Glutamatergic neuron (in vitro differentiated cells): ENCODE results near the gene MCTS1. TPM values are rescaled to one million over a fixed set of nuclear protein-coding genes. Genes with fewer than 3 reads are reported as not detected.
"Not testable (repeated sequence)": the region's sequence is repeated elsewhere in the genome, so short reads cannot be mapped to it uniquely, and the experiment has no call there.

Experiments used
- DNase-seq: peaks from one replicate; pipeline ENCODE4 v3.0.0; 2022
- H3K27ac Mint-ChIP-seq: one replicate; pipeline ENCODE4 v1.8.0; 2020; ENCODE audit warnings: mild to moderate bottlenecking, mixed read lengths, inconsistent platforms; ENCODE audit not compliant: unreplicated experiment
- H3K27me3 Mint-ChIP-seq: one replicate; pipeline ENCODE4 v1.8.0; 2020; ENCODE audit warnings: mild to moderate bottlenecking, moderate library complexity, mixed read lengths, inconsistent platforms; ENCODE audit not compliant: unreplicated experiment
- H3K36me3 Mint-ChIP-seq: one replicate; pipeline ENCODE4 v1.8.0; 2020; ENCODE audit warnings: mild to moderate bottlenecking, mixed read lengths, inconsistent platforms; ENCODE audit not compliant: unreplicated experiment
- H3K4me1 Mint-ChIP-seq: one replicate; pipeline ENCODE4 v1.8.0; 2020; ENCODE audit warnings: mild to moderate bottlenecking, low read depth, mixed read lengths, inconsistent platforms; ENCODE audit not compliant: unreplicated experiment
- H3K4me3 Mint-ChIP-seq: one replicate; pipeline ENCODE4 v1.8.0; 2020; ENCODE audit warnings: mild to moderate bottlenecking, mixed read lengths, inconsistent platforms; ENCODE audit not compliant: unreplicated experiment
- H3K9me3 Mint-ChIP-seq: one replicate; pipeline ENCODE4 v1.8.0; 2020; ENCODE audit warnings: mild to moderate bottlenecking, moderate library complexity, mixed read lengths, inconsistent platforms; ENCODE audit not compliant: unreplicated experiment
- total RNA-seq: library from RNA; stranded (reverse); fragmentation: NEBNext Ultra II Directional; extraction: Animal tissue kit (Norgen Biotek cat#: 25700); gene quantifications from one replicate; pipeline ENCODE4 v1.2.1, GENCODE V29; 2021; ENCODE audit not compliant: unreplicated experiment
- TF ChIP-seq, protein P1 (sequence below): fragments of 200-600 bp; sonication (generic); IDR thresholded peaks from one replicate; pipeline ENCODE4 v1.5.0; 2021; ENCODE audit not compliant: partially characterized antibody, unreplicated experiment

Gene MCTS1
- total RNA-seq, 1 donor from 2014 or later: 54.9 TPM

DNA sequence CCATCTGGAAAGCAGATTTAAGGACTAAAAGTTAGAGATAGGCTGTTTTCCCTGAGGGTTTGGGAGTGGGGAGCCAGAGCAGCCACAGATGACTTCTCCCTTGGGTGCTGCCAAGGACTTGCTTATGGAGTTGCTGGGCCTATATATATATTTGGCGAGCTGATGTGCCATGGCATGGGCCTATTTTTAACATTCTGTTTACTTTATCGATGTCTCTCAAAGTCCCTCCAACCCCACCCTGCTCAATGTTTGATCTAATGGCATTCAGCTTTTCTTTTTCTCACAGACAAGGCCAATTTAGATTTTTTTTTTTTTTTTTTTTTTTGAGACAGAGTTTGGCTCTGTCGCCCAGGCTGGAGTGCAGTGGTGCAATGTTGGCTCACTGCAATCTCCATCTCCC, 37.1 kb upstream of the MCTS1 start:
- Mint-ChIP-seq H3K4me3 (no peak overlapping the region), H3K4me1 (no peaks in the 10 kb centered on the region), H3K27ac (no peak overlapping the region), H3K9me3 (no peaks in the 10 kb centered on the region), H3K27me3 (peaks cover 4% of the 10 kb centered on the region), H3K36me3 (no peaks in the 10 kb centered on the region)
- DNase-seq: no peak
- TF ChIP-seq, protein P1, sequence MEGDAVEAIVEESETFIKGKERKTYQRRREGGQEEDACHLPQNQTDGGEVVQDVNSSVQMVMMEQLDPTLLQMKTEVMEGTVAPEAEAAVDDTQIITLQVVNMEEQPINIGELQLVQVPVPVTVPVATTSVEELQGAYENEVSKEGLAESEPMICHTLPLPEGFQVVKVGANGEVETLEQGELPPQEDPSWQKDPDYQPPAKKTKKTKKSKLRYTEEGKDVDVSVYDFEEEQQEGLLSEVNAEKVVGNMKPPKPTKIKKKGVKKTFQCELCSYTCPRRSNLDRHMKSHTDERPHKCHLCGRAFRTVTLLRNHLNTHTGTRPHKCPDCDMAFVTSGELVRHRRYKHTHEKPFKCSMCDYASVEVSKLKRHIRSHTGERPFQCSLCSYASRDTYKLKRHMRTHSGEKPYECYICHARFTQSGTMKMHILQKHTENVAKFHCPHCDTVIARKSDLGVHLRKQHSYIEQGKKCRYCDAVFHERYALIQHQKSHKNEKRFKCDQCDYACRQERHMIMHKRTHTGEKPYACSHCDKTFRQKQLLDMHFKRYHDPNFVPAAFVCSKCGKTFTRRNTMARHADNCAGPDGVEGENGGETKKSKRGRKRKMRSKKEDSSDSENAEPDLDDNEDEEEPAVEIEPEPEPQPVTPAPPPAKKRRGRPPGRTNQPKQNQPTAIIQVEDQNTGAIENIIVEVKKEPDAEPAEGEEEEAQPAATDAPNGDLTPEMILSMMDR: no peak

DNA sequence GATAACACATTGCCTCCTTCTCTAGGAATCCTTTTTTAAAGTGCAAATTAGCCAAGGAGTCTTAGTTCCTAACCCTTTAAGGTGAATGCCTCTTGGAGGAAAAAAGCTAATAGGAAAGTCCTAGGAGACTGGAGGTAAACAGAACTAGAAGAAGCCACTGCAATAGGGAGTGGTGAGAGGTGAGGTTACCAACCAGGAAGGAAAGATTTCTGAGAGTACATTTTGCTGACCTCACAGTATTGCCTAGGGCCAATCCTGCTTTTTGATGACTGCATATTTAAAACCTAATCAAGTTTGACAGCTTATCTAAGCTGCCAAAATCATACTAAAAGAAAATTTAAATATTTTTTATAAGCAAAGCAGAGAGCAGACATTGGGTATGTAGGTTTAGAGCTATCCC, 35.9 kb upstream of the MCTS1 start:
- Mint-ChIP-seq H3K27ac (no peak overlapping the region), H3K4me1 (no peaks in the 10 kb centered on the region), H3K27me3 (peaks cover 5% of the 10 kb centered on the region), H3K4me3 (no peak overlapping the region), H3K36me3 (no peaks in the 10 kb centered on the region), H3K9me3 (no peaks in the 10 kb centered on the region)
- TF ChIP-seq, protein P1: no peak
- DNase-seq: no peak

DNA sequence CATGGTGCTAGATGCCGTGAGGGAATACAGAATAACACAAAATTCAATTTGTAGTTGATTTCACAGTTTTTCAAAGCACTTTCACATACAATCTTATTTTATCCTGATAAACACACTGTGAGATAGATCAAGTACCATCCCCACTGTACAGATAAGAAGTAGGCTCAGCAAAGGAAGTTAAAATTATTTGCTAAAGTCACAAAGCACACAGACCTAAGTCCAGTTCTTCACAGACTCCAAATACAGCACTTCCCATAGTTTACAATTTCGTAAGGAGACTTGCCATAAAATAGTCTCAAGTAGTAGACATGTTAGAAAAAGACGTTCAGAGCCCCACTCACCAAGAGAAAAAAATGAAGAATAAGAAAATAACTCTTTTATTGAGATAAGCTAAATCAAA, 35.3 kb upstream of the MCTS1 start:
- DNase-seq: no peak
- H3K27ac Mint-ChIP-seq: no peak overlapping the region
- H3K4me3 Mint-ChIP-seq: no peak overlapping the region
- H3K9me3 Mint-ChIP-seq: no peaks in the 10 kb centered on the region
- no peaks in the 10 kb centered on the region for H3K4me1 Mint-ChIP-seq
- TF ChIP-seq, protein P1: no peak
- no peaks in the 10 kb centered on the region for H3K36me3 Mint-ChIP-seq
- peaks cover 5% of the 10 kb centered on the region for H3K27me3 Mint-ChIP-seq

DNA sequence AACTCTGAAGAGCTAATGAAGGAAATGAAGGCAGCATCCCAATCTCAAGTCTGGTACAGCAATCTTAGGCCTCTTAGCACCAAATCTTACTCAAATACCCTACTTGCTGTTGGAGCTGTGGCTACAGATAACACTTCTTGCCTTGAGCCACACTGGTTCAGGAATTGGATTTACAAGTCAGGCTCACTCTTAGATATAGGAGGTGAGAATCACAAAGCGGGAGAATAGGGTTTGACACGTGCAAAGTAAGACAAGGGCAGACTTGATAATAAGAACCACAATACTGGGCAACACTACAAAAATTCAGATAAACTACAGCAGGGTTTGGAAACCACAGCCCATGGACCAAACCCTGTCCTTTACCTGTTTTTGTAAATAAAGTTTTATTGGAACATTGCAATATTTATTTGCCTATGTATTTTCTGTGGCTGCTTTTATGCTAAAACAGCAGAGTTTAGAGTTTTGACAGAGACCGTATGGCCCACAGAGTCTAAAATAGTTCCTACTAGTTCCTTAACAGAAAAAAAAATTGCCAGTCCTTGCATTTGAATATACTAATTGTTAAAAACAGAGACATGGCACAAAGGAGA, 33.8 kb upstream of the MCTS1 start:
- Mint-ChIP-seq H3K36me3 (no peaks in the 10 kb centered on the region), H3K4me1 (no peaks in the 10 kb centered on the region), H3K9me3 (no peaks in the 10 kb centered on the region), H3K27ac (no peak overlapping the region), H3K4me3 (no peak overlapping the region), H3K27me3 (peaks cover 5% of the 10 kb centered on the region)
- no peak for DNase-seq
- TF ChIP-seq, protein P1: no peak

DNA sequence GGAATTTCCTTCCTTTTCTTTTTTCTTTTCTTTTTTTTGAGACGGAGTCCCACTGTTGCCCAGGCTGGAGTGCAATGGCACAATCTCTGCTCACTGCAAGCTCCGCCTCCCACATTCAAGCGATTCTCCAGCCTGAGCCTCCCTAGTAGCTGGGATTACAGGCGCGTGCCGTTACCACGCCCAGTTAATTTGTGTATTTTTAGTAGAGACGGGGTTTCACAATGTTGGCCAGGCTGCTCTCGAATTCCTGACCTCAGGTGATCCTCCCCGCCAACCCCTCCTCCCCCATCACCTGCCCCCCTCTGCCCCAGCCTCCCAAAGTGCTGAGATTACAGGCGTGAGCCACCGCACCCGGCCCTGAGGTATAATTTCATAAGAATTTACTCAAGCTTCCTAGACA, 30.1 kb upstream of the MCTS1 start:
- not testable (repeated sequence) for H3K27me3 Mint-ChIP-seq, H3K9me3 Mint-ChIP-seq, H3K4me1 Mint-ChIP-seq, H3K4me3 Mint-ChIP-seq, H3K36me3 Mint-ChIP-seq, DNase-seq, H3K27ac Mint-ChIP-seq
